ENCODE data around the gene OCSTAMP. TPM values are rescaled to one million over a fixed set of nuclear protein-coding genes. Genes with fewer than 3 reads are reported as not detected.

Gene OCSTAMP
- total RNA-seq, 2 experiments from 2014 or later, result not detected

DNA sequence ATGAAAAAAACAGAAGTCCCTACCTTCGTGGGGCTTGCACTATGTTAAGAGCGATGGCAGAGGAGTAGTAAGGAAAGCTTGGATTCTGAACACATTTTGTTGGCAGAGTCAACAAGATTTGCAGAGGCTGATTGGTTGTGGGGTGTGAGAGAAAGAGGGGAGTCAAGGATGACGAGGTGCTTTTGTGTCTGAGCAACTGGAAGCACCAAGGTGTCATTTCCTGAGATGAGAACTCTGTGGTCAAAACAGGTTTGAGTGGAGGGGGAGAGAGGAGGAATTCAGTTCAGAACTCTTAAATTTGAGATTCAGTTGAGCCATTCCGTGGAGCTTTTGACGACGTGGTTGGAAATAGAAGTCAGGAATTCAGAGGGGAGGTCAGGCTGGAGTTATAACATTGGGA, 3.5 kb downstream of the OCSTAMP start:
- H3K9me3 Mint-ChIP-seq, result no peaks in the 10 kb centered on the region
- intact Hi-C loops (cut with micrococcal nuclease), result loop anchor here (5.0 kb wide), 1 partner anchor 135 kb away; no protein-coding TSS in a partner anchor

DNA sequence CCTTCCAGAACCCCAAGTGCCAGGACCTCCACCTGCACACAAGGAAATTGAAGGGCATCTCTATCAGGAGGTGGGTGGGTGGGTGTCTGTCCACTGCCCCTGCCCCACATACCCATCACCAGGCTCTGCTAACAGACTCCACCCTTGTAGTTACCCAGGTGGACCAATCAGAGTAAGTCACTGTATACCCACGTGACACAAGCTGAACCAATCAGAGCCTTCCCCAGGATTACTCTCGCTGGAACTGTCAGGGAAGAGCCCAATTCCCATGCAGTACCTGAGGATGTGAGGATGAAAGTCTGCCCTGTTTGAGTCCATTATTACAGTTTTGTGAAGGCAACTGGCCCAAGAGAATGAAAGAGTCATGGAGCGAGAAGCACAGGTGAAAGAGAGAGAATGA, 4.2 kb downstream of the OCSTAMP start:
- Mint-ChIP-seq H3K27me3 (ENCODE audit: low read depth) (peaks cover 12% of the 10 kb centered on the region), H3K4me3 (no peak overlapping the region), H3K4me1 (ENCODE audit: low read depth) (peaks cover 7% of the 10 kb centered on the region), H3K27ac (no peak overlapping the region), H3K9me3 (no peaks in the 10 kb centered on the region), H3K36me3 (ENCODE audit: low read depth) (no peaks in the 10 kb centered on the region)
- CTCF ChIA-PET, result no interaction called here
- intact Hi-C loops (cut with micrococcal nuclease), result loop anchor here (5.0 kb wide), 1 partner anchor 136 kb away; no protein-coding TSS in a partner anchor
- no peak for DNase-seq

More for the DNA sequence above, 3.5 kb downstream of the OCSTAMP start:
- peaks cover 7% of the 10 kb centered on the region for H3K4me1 Mint-ChIP-seq (ENCODE audit: low read depth)
- no peak overlapping the region for H3K4me3 Mint-ChIP-seq
- H3K27ac Mint-ChIP-seq, result no peak overlapping the region
- CTCF ChIA-PET, result no interaction called here
- DNase-seq, result peak; percentile 35
- H3K36me3 Mint-ChIP-seq (ENCODE audit: low read depth), result no peaks in the 10 kb centered on the region
- peaks cover 11% of the 10 kb centered on the region for H3K27me3 Mint-ChIP-seq (ENCODE audit: low read depth)

DNA sequence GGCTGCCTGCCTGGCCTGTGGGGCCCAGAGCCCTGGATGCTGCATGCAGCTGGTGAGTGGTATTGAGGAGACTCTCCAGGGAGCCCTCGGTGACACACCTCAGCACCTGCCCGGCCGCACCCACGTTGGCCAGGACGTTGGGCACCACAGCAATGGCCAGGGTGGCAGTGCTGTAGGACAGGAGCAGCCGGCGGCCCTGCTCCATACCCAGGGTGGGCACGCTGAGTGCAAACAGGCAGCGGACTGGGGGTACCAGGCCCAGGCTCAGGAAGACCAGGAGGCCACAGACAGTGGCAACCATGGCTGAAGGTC, 4.7 kb downstream of the OCSTAMP start:
- Mint-ChIP-seq H3K4me3 (no peak overlapping the region), H3K4me1 (ENCODE audit: low read depth) (peaks cover 7% of the 10 kb centered on the region), H3K36me3 (ENCODE audit: low read depth) (no peaks in the 10 kb centered on the region), H3K27ac (no peak overlapping the region), H3K9me3 (no peaks in the 10 kb centered on the region), H3K27me3 (ENCODE audit: low read depth) (peaks cover 12% of the 10 kb centered on the region)
- no peak for DNase-seq
- intact Hi-C loops (cut with micrococcal nuclease), result loop anchor here (1.0 to 5.0 kb wide), 3 partner anchors 13 to 137 kb away; partner anchors contain the start of gene ZNF334
- CTCF ChIA-PET, result no interaction called here

DNA sequence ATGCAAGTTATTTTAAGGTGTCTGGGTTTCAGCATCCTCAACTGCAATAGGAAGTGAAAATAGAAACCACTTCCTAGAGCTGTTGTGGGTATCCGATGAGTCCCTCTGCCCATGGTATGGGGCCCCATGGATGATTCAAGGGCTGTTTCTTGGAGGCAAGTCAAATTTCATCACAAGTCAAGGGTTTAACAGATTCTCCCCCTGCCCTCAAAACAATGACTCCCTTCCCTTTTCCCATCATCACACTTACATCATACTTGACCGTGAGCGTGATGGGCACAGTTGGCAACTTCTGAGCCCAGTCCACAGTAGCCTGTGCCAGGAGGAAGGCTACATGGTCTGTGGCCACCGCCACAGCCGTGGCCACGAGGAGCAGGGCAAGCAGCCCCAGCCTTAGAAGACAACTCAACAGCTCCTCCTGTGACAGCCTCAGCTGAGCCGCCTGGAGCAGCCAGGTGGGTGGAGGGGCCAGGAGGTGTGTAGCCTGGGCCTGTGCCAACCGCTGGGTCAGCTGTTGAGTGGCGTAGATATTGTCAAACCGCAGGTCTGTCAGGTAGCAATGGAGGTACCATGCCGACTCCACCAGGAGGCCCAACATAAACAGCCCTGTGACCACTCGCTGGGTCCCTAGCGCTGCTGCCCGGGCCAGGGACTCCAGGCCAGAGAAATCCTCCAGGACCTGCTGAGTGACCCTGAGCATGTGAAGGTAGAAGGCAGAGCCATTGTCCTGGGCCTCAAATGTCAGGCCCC, 5.2 kb downstream of the OCSTAMP start:
- Mint-ChIP-seq H3K27me3 (ENCODE audit: low read depth) (peaks cover 9% of the 10 kb centered on the region), H3K36me3 (ENCODE audit: low read depth) (no peaks in the 10 kb centered on the region), H3K9me3 (no peaks in the 10 kb centered on the region), H3K4me1 (ENCODE audit: low read depth) (peaks cover 7% of the 10 kb centered on the region), H3K27ac (peak overlapping the region; percentile 71), H3K4me3 (no peak overlapping the region)
- intact Hi-C loops (cut with micrococcal nuclease), result loop anchor here (1.0 to 5.0 kb wide), 3 partner anchors 13 to 137 kb away; partner anchors contain the start of gene ZNF334
- DNase-seq, result peak; percentile 77
- CTCF ChIA-PET, result interaction anchor here (0.8 to 1.8 kb wide), 5 partner anchors 13 to 1637 kb away, joined by 3 to 5 read pairs (median 3); no protein-coding TSS in a partner anchor

DNA sequence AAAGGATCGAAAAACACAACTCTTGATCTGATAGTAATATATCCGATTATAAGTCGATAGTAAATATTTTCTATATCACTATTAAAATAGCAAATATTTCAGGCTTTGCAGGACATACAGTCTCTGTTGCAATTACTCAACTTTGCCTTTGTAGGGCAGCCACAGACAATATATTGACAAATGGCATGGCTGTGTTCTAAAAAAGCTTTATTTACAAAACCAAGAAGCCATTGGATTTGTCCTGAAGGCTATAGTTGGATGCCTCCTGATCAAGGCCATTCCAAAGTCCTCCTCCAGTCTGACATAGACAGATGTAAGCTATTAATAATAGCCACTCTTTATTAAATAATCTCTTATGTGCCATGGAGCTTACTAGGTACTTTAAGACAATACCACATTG, 5.9 kb downstream of the OCSTAMP start:
- Mint-ChIP-seq H3K4me3 (no peak overlapping the region), H3K27ac (no peak overlapping the region), H3K9me3 (no peaks in the 10 kb centered on the region), H3K27me3 (ENCODE audit: low read depth) (peaks cover 9% of the 10 kb centered on the region), H3K36me3 (ENCODE audit: low read depth) (no peaks in the 10 kb centered on the region), H3K4me1 (ENCODE audit: low read depth) (peaks cover 7% of the 10 kb centered on the region)
- DNase-seq, result no peak
- intact Hi-C loops (cut with micrococcal nuclease), result no loop called here
- CTCF ChIA-PET, result interaction anchor here (0.8 to 1.8 kb wide), 5 partner anchors 14 to 1636 kb away, joined by 3 to 5 read pairs (median 3); no protein-coding TSS in a partner anchor

DNA sequence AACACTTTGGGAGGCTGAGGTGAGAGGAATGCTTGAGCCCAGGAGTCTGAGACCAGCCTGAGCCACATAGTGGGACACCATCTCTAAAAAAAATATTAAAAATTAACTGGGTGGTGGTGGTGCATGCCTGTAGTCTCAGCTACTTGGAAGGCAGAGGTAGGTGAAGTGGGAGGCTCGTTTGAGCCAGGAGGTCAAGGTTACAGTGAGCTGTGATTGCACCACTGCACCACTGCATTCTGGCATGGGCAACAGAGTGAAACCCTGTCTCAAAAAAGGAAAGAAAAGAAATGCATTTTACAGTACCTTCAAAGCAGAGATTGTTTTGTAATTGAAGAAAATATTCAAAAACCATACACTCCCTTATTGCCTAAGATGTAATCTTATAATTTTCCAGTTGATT, 6.5 kb downstream of the OCSTAMP start:
- no peak overlapping the region for H3K27ac Mint-ChIP-seq
- DNase-seq, result no peak
- H3K4me3 Mint-ChIP-seq, result no peak overlapping the region
- intact Hi-C loops (cut with micrococcal nuclease), result no loop called here
- CTCF ChIA-PET, result interaction anchor here (0.6 to 1.8 kb wide), 3 partner anchors 14 to 686 kb away, joined by 3 to 5 read pairs (median 3); no protein-coding TSS in a partner anchor
- H3K9me3 Mint-ChIP-seq, result no peaks in the 10 kb centered on the region
- H3K36me3 Mint-ChIP-seq (ENCODE audit: low read depth), result no peaks in the 10 kb centered on the region
- H3K27me3 Mint-ChIP-seq (ENCODE audit: low read depth), result peaks cover 14% of the 10 kb centered on the region
- H3K4me1 Mint-ChIP-seq (ENCODE audit: low read depth), result peaks cover 7% of the 10 kb centered on the region

DNA sequence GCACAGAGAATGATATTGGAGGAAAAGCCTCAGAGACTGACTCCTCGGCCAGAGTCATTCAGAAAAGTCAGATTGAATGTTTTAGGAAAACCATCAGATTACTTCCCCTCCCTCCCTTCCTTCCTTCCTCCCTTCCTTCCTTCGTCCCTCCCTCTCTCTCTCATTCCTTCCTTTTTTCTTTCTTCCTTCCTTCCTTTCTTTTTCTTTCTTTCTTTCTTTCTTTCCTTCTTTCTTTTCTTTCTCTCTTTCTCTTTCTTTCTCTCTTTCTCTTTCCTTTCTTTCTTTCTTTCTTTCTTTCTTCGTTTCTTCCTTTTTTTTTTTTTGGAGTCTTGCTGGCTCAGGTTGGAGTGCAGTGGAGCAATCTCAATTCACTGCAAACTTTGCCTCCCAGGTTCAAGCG, 7.4 kb downstream of the OCSTAMP start:
- H3K27ac Mint-ChIP-seq, result no peak overlapping the region
- CTCF ChIA-PET, result no interaction called here

DNA sequence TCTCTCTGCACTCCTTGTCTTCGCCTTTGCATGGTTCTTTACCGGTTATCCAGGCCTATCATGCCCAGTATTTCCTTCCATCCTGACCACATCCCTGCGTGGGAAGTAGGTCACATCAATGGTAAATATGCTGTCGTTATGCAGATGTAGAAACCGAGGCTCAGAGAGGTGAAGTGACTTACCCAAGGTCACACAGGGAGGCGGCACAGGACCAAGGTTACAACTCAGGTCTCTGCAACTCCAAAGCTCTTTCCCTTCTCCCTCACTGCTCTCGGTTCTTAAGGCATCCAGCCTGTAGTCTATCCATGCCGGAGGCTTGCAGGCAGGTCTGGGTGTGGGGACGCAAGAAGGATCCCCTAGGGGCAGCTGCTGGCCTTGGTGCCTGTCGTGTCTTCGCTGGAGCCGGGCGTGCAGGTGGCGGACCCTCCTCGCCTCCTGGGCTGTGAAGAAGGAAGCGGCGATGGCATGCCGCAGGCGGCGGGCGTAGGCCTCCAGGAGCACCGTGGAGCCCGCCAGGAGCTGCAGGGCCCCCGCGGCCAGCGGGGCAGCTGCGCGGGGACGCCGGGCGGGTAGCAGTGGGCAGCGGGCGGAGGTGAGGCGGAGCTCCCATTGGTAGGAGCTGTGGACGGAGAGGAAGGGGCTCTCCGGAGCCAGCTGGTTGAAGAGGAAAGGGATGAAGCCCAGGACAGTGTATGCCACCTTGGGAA, 9.1 kb downstream of the OCSTAMP start:
- Mint-ChIP-seq H3K4me1 (ENCODE audit: low read depth) (peaks cover 7% of the 10 kb centered on the region), H3K27ac (no peak overlapping the region), H3K9me3 (no peaks in the 10 kb centered on the region), H3K4me3 (no peak overlapping the region), H3K36me3 (ENCODE audit: low read depth) (no peaks in the 10 kb centered on the region), H3K27me3 (ENCODE audit: low read depth) (peaks cover 16% of the 10 kb centered on the region)
- CTCF ChIA-PET, result no interaction called here
- DNase-seq, result no peak
- intact Hi-C loops (cut with micrococcal nuclease), result no loop called here

More for the DNA sequence above, 7.4 kb downstream of the OCSTAMP start:
- intact Hi-C loops (cut with micrococcal nuclease), result no loop called here
- Mint-ChIP-seq H3K36me3 (ENCODE audit: low read depth) (no peaks in the 10 kb centered on the region), H3K4me1 (ENCODE audit: low read depth) (peaks cover 7% of the 10 kb centered on the region), H3K27me3 (ENCODE audit: low read depth) (peaks cover 16% of the 10 kb centered on the region), H3K4me3 (no peak overlapping the region), H3K9me3 (no peaks in the 10 kb centered on the region)
- no peak for DNase-seq

DNA sequence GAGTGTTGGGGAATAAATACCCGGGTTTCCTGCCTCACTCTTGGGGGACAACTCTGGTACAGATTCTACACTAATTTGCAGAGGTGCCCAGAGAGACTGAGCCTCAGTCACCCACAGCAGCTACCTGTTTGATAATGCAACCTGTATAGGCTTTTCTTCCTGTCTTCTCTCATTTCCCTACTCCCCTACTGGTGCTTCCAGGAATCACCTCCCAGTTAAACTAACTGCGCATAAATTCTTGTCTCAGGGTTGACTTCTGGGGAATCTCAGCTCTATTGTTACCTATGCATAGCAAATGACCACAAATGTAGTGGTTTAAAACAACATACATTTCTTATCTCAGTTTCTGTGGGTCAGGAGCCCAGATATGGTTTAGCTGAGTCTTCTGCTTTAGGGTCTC, 11.3 kb downstream of the OCSTAMP start:
- DNase-seq, result no peak
- peaks cover 16% of the 10 kb centered on the region for H3K27me3 Mint-ChIP-seq (ENCODE audit: low read depth)
- no peaks in the 10 kb centered on the region for H3K4me1 Mint-ChIP-seq (ENCODE audit: low read depth)
- H3K4me3 Mint-ChIP-seq, result no peak overlapping the region
- no peaks in the 10 kb centered on the region for H3K9me3 Mint-ChIP-seq
- intact Hi-C loops (cut with micrococcal nuclease), result no loop called here
- no peaks in the 10 kb centered on the region for H3K36me3 Mint-ChIP-seq (ENCODE audit: low read depth)
- CTCF ChIA-PET, result interaction anchor here (1.3 kb wide), 1 partner anchor 23 kb away, joined by 3 read pairs; no protein-coding TSS in a partner anchor
- no peak overlapping the region for H3K27ac Mint-ChIP-seq

DNA sequence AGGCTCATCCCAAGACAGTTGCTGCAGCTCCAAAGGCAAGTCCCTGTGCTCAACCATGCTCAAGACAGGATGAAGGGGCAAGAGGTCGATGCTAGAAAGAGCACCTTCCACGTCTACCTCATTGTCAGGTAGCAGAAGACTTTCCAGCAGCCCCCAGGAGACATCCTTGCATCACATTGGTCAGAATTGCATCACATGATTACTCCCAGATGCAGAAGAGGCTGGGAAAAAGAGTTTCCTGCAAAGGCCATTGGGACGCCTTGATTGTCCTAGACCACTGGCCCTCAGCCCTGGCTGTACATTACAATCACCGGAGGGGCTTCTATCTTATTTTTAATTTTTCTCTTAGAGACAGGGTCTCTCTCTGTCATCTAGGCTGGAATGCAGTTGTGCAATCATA, 19.8 kb downstream of the OCSTAMP start:
- H3K9me3 Mint-ChIP-seq, result no peaks in the 10 kb centered on the region
- CTCF ChIA-PET, result no interaction called here

DNA sequence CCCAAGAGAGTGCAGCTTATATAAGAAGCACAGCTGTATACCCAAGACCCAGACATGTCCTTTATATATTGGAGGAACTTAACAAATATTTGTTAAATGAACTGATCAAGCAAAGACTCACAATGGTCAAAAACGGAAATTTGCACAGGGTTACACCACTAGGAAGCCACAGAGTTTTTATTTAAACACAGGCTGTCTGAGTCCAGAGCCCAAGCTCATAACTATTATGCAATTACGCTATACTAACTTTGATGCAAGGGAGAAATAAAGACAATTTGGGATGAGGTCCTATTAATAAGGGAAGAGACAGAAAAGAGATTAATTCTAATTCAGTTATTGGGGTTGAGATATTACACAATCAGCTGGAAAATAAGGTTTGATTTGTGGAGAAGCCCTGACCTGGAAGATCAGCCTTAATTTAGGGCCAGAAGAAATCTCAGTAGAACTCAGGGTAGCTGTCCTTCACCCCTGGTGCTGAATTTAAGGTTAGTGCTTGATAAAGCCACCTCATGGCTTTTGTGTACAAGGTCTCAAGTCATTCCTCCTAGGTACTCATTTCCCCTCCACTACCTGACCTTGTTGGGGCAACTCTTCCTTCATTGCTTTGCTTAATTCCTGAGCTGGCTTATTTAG, 26.6 kb downstream of the OCSTAMP start:
- no peak overlapping the region for H3K27ac Mint-ChIP-seq
- H3K4me1 Mint-ChIP-seq (ENCODE audit: low read depth), result no peaks in the 10 kb centered on the region
- DNase-seq, result peak; percentile 39
- H3K36me3 Mint-ChIP-seq (ENCODE audit: low read depth), result no peaks in the 10 kb centered on the region
- no peak overlapping the region for H3K4me3 Mint-ChIP-seq
- CTCF ChIA-PET, result interaction anchor here (1.5 to 2.4 kb wide), 3 partner anchors 26 to 156 kb away, joined by 4 to 11 read pairs (median 4); partner anchors contain the start of gene OCSTAMP
- intact Hi-C loops (cut with micrococcal nuclease), result no loop called here
- no peaks in the 10 kb centered on the region for H3K9me3 Mint-ChIP-seq
- H3K27me3 Mint-ChIP-seq (ENCODE audit: low read depth), result peaks cover 29% of the 10 kb centered on the region

More for the DNA sequence above, 19.8 kb downstream of the OCSTAMP start:
- intact Hi-C loops (cut with micrococcal nuclease), result no loop called here
- no peak overlapping the region for H3K27ac Mint-ChIP-seq
- H3K4me3 Mint-ChIP-seq, result no peak overlapping the region
- no peaks in the 10 kb centered on the region for H3K4me1 Mint-ChIP-seq (ENCODE audit: low read depth)
- peaks cover 18% of the 10 kb centered on the region for H3K27me3 Mint-ChIP-seq (ENCODE audit: low read depth)
- no peaks in the 10 kb centered on the region for H3K36me3 Mint-ChIP-seq (ENCODE audit: low read depth)
- DNase-seq, result no peak

DNA sequence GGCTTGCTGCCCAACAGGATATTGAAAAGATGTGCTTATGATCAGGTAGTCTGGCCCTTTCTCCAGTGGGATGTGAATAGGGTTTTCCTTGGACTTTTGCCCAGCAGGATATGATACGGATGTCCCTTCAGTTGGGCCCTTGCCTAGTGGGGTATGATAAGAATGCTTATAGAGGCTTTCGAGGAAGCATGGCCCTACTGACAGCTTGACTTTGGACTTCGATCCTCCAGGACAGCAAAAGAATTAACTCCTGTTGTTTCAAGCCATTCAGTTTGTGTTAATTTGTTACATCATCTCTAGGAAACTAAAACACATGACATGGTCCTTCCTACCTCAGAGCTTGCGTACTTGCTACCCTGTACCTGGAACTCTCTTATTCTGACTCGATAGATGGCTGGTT, 27.3 kb downstream of the OCSTAMP start:
- Mint-ChIP-seq H3K4me1 (ENCODE audit: low read depth) (no peaks in the 10 kb centered on the region), H3K4me3 (no peak overlapping the region), H3K9me3 (no peaks in the 10 kb centered on the region), H3K27me3 (ENCODE audit: low read depth) (peaks cover 27% of the 10 kb centered on the region), H3K36me3 (ENCODE audit: low read depth) (no peaks in the 10 kb centered on the region), H3K27ac (no peak overlapping the region)
- intact Hi-C loops (cut with micrococcal nuclease), result no loop called here
- CTCF ChIA-PET, result interaction anchor here (1.0 to 2.4 kb wide), 5 partner anchors 27 to 174 kb away, joined by 3 to 11 read pairs (median 4); partner anchors contain the start of gene OCSTAMP
- no peak for DNase-seq
